Naive thymus-derived CD8-positive, alpha-beta T cell (primary cell): Measurements from ENCODE around the gene LDB1. TPM values are rescaled to one million over a fixed set of nuclear protein-coding genes. Genes with fewer than 3 reads are reported as not detected.
A peak's percentile ranks its signal among the peaks of the same experiment; 100 is the strongest.

ENCODE experiments used
- ATAC-seq, 2 donors: fragments of 150-1000 bp; cut with Tn5 transposase in 1 of 2; sonication (Bioruptor Pico), chemical (Tn5 transposase) in 1 of 2; 1 replicate in 1 of 2; 2 replicates in 1 of 2; pipeline ENCODE4 v1.10.0; 2021; ENCODE audit warnings: mild to moderate bottlenecking in 2 of 2, moderate library complexity in 2 of 2
- POLR2A ChIA-PET: fragments of 350-600 bp; sonication (Branson Sonifier 250); formaldehyde crosslinking; loops from one replicate; lab custom pipeline; 2021; ENCODE audit warnings: antibody characterized with exemption; lab: Charles Lee
- DNase-seq, 10 donors: peaks; one replicate each; pipeline versions ENCODE4 v3.0.0 to v3.0.0-alpha.2; 2020 to 2022
- H3K27ac Mint-ChIP-seq, 10 donors: one replicate each; pipeline ENCODE4 v1.8.0; 2020 to 2022; ENCODE audit warnings: mild to moderate bottlenecking in 10 of 10, mixed read lengths in 10 of 10, moderate library complexity in 4 of 10, inconsistent platforms in 1 of 10
- H3K27me3 Mint-ChIP-seq, 5 donors: one replicate each; pipeline ENCODE4 v1.8.0; 2021 to 2022; ENCODE audit warnings: mixed read lengths in 5 of 5
- H3K36me3 Mint-ChIP-seq, 3 donors: one replicate each; pipeline ENCODE4 v1.8.0; 2020 to 2022; ENCODE audit warnings: mixed read lengths in 3 of 3, mild to moderate bottlenecking in 2 of 3, inconsistent platforms in 1 of 3
- H3K4me1 Mint-ChIP-seq, 4 donors: one replicate each; pipeline ENCODE4 v1.8.0; 2021 to 2022; ENCODE audit warnings: mixed read lengths in 4 of 4
- H3K4me3 Mint-ChIP-seq, 10 donors: one replicate each; pipeline ENCODE4 v1.8.0; 2020 to 2022; ENCODE audit warnings: mild to moderate bottlenecking in 10 of 10, mixed read lengths in 10 of 10, moderate library complexity in 6 of 10, inconsistent platforms in 1 of 10
- H3K9me3 Mint-ChIP-seq, 9 donors: one replicate each; pipeline ENCODE4 v1.8.0; 2020 to 2022; ENCODE audit warnings: mixed read lengths in 9 of 9, mild to moderate bottlenecking in 3 of 9, inconsistent platforms in 1 of 9, moderate library complexity in 1 of 9
- polyA plus RNA-seq, 3 donors: library from polyadenylated mRNA; unstranded; fragments of 300-500 nt; fragmentation: Illumina TruSeq; gene quantifications; one replicate each; pipeline ENCODE4 v1.2.3, GENCODE V29; 2021
- total RNA-seq, 8 experiments: library from RNA in 2 of 8; stranded (reverse) in 2 of 8; gene quantifications; one replicate each; pipeline ENCODE4 v1.2.3 and lab custom pipeline; 2021 to 2026

LDB1 gene
- total and polyA plus RNA-seq, 5 experiments from 2014 or later = 29.2 to 156 (median 45.1) TPM

DNA sequence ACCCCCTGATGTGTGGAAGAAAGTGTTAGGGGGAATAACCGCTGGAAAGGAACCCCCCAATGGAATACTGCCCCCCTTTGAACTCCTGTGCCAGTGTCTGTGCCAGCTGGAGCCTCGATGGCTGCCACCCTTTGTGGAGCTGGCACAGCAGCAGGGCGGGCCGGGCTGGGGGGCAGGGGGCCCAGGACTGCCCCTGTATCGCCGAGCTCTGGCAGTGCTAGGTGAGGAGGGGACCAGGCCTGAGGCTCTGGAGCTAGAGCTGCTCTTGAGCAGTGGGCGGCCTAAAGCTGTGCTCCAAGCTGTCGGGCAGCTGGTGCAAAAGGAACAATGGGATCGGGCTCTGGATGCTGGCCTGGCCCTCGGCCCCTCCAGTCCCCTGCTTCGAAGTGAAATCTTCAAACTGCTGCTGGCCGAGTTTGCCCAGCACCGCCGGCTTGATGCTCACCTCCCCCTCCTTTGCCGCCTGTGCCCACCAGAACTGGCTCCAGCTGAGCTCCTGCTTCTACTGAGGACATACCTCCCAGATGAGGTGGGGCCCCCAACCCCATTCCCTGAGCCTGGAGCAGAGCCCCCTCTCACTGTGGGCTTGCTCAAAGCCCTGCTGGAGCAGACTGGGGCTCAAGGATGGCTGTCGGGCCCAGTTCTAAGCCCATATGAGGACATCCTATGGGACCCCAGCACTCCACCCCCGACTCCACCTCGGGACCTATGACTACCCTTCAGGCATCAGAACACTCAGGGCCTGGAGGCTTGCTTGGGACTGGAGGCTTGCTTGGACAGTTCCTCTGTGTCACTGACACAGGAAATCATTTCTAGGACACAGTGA is 52.9 kb downstream of the LDB1 start:
- H3K4me3 Mint-ChIP-seq = peak overlapping the region in 9 of 10 donors; percentile 7 to 78 (median 60)
- POLR2A ChIA-PET = interaction anchor here (0.6 to 3.9 kb wide), 4 partner anchors 12 to 374 kb away, joined by 3 to 25 read pairs (median 4); partner anchors contain the start of genes ARMH3 and LDB1
- peaks cover 20 to 43% (median 38%) of the 10 kb centered on the region in 4 donors for H3K4me1 Mint-ChIP-seq
- ATAC-seq (no peak), DNase-seq (no peak)
- no peaks in the 10 kb centered on the region for H3K9me3 Mint-ChIP-seq
- H3K36me3 Mint-ChIP-seq = peaks cover 0 to 8% (median 0%) of the 10 kb centered on the region in 3 donors
- peak overlapping the region in 8 of 10 donors; percentile 34 to 94 (median 70) for H3K27ac Mint-ChIP-seq
- no peaks in the 10 kb centered on the region for H3K27me3 Mint-ChIP-seq

DNA sequence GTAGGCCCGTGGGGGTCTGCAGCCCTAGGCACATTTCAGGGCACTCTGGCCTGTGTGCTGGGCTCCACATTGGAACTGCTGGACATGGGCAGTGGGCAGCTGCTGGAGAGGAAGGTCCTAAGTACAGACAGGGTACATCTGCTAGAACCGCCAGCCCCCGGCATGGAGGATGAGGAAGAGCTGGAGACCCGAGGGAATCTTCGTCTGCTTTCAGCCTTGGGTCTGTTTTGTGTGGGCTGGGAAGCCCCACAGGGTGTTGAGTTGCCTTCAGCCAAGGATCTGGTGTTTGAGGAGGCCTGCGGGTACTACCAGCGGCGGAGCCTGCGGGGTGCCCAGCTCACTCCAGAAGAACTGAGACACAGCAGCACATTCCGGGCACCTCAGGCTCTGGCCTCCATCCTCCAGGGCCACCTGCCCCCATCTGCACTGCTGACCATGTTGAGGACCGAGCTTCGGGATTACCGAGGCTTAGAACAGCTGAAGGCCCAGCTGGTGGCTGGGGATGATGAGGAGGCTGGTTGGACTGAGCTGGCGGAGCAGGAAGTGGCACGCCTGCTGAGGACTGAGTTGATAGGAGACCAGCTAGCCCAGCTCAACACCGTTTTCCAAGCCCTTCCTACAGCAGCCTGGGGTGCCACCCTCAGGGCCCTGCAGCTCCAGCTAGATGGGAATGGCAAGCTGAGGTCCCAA is 53.6 kb downstream of the LDB1 start:
- peaks cover 0 to 8% (median 0%) of the 10 kb centered on the region in 3 donors for H3K36me3 Mint-ChIP-seq
- peaks cover 20 to 43% (median 38%) of the 10 kb centered on the region in 4 donors for H3K4me1 Mint-ChIP-seq
- no peaks in the 10 kb centered on the region for H3K27me3 Mint-ChIP-seq
- peak overlapping the region; percentile 78 to 92 (median 88) for H3K4me3 Mint-ChIP-seq
- H3K27ac Mint-ChIP-seq = peak overlapping the region; percentile 81 to 94 (median 90)
- no peak for ATAC-seq
- DNase-seq = no peak
- H3K9me3 Mint-ChIP-seq = no peaks in the 10 kb centered on the region
- POLR2A ChIA-PET = interaction anchor here (0.6 to 3.9 kb wide), 6 partner anchors 11 to 374 kb away, joined by 3 to 25 read pairs (median 4); partner anchors contain the start of genes ARMH3 and LDB1

DNA sequence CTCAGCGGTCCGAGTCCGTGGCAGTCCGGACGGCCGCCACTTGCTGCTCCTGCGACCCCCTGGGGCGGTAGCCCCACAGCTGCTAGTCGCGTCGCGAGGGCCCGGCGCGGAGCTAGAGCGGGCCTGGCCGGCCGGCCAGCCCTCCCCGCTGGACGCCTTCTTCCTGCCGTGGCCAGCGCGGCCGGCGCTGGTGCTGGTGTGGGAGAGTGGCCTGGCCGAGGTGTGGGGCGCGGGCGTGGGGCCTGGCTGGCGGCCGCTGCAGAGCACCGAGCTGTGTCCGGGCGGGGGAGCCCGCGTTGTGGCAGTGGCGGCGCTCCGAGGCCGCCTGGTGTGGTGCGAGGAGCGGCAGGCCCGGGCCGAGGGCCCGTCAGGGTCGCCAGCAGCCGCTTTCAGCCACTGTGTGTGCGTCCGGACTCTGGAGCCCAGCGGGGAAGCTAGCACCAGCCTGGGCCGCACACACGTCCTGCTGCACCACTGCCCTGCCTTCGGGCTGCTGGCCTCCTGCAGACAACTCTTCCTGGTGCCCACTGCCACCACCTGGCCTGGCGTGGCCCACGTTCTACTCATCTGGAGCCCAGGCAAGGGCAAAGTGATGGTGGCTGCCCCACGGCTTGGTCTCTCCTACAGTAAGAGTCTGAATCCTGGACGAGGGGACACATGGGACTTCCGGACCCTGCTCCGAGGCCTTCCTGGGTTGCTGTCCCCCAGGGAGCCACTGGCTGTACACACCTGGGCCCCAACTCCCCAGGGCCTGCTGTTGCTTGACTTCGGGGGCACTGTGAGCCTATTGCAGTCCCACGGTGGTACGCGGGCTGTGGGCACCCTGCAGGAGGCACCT is 54.4 kb downstream of the LDB1 start:
- ATAC-seq (peak; percentile 21 to 23), DNase-seq (peak in 6 of 10 donors; percentile 5 to 27 (median 23))
- H3K4me3 Mint-ChIP-seq = peak overlapping the region; percentile 78 to 92 (median 88)
- peaks cover 18 to 43% (median 38%) of the 10 kb centered on the region in 4 donors for H3K4me1 Mint-ChIP-seq
- POLR2A ChIA-PET = interaction anchor here (0.9 to 3.9 kb wide), 6 partner anchors 10 to 186 kb away, joined by 3 to 25 read pairs (median 4); partner anchors contain the start of gene ARMH3
- H3K9me3 Mint-ChIP-seq = no peaks in the 10 kb centered on the region
- H3K27me3 Mint-ChIP-seq = no peaks in the 10 kb centered on the region
- H3K27ac Mint-ChIP-seq = peak overlapping the region; percentile 81 to 94 (median 90)
- peaks cover 0 to 8% (median 0%) of the 10 kb centered on the region in 3 donors for H3K36me3 Mint-ChIP-seq

DNA sequence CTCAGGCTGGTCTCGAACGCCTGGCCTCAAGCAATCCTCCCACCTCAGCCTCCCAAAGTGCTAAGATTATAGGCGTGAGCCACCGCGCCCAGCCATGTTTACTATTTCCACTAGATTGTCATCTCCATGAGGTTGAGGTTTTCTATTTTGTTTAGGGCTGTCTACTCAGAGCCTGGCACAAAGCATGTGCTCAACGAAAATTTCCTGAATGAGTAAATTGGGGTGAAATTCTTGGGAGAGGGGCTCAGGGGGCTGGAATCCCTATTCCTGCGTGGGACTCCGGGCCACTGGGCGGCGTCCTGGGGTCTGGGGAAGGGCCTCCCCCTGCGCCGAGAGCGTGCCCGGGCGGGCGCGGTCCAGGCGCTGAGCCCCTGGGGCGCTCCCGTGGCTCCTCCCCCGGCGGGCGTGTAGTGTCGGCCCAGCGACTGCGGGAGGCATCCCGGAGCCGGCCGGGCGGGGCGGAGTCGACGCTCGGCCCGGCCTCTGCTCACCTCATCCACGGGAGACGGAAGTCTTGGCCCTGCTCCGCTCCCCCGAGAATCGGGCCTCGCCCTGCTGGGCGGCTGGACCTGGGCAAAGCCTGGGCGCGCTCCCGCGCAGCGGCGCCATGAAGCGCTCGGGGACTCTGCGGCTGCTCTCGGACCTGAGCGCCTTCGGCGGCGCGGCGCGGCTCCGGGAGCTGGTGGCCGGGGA is 55.2 kb downstream of the LDB1 start, which contains the start of gene HPS6:
HPS6 (plus strand) TSS at position 482 of the 693 bp plus-strand sequence; CDS start at position 608, 126 bp downstream.
- peak within 1 kb of the TSS; percentile 88 to 98 (median 96) for H3K27ac Mint-ChIP-seq
- H3K4me1 Mint-ChIP-seq = peaks cover 15 to 43% (median 38%) of the 10 kb centered on the region in 4 donors
- H3K9me3 Mint-ChIP-seq = no peaks in the 10 kb centered on the region
- DNase-seq (peak; percentile 74 to 91 (median 80)), ATAC-seq (peak; percentile 96)
- peaks cover 0 to 8% (median 0%) of the 10 kb centered on the region in 3 donors for H3K36me3 Mint-ChIP-seq
- H3K27me3 Mint-ChIP-seq = no peaks in the 10 kb centered on the region
- POLR2A ChIA-PET = interaction anchor here (0.9 to 3.9 kb wide), 6 partner anchors 9 to 185 kb away, joined by 3 to 25 read pairs (median 4); partner anchors contain the start of gene ARMH3
- H3K4me3 Mint-ChIP-seq = peak within 1 kb of the TSS; percentile 80 to 92 (median 88)

DNA sequence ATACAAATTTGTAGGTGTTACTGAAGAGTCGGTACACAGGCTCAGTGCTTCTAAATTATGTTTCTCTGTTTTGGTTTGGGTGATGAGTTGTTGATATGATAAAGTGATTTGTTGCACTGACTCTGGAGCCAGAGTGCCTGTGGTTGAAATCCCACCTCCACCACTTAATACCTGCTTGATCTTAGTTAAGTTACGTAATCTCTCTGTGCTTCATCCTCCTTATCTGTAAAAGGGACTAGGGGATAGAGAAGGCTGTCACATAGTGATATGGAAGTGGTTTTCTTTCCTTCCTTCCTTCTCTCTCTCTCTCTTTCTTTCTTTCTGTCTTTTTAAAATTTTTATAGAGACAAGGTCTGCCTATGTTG is 55.7 kb downstream of the LDB1 start:
- Mint-ChIP-seq H3K4me1 (peaks cover 15 to 41% (median 37%) of the 10 kb centered on the region in 4 donors), H3K27me3 (no peaks in the 10 kb centered on the region), H3K27ac (peak overlapping the region; percentile 88 to 98 (median 96)), H3K9me3 (no peaks in the 10 kb centered on the region), H3K4me3 (peak overlapping the region; percentile 80 to 90 (median 88)), H3K36me3 (peaks cover 0 to 6% (median 0%) of the 10 kb centered on the region in 3 donors)
- ATAC-seq (no peak), DNase-seq (no peak)
- POLR2A ChIA-PET = interaction anchor here (1.4 to 3.9 kb wide), 2 partner anchors 9 to 11 kb away, joined by 7 to 25 read pairs; partner anchors contain the start of gene ARMH3

DNA sequence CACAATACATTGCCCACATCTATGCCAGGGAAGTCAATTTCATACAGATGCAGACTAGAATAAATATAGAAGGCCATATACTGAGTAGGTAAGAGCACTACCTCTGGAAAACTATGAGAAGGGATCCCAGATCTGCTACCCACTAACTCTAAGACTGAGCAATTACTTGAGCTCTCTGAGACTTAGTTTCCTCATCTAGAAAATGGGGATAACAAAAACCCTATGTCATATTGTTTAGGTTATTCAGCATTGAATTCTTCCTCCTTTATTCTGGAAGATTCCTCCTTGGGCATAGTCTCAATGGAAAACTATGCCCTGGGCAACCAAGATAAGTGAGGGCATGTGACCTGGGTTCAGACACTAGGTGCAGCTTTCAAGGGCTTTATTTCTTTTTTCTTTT is 60.2 kb downstream of the LDB1 start:
- no peak overlapping the region for H3K27ac Mint-ChIP-seq
- H3K4me3 Mint-ChIP-seq = no peak overlapping the region
- no peaks in the 10 kb centered on the region for H3K9me3 Mint-ChIP-seq
- ATAC-seq (no peak), DNase-seq (no peak)
- H3K36me3 Mint-ChIP-seq = no peaks in the 10 kb centered on the region
- no peaks in the 10 kb centered on the region for H3K27me3 Mint-ChIP-seq
- H3K4me1 Mint-ChIP-seq = peaks cover 14 to 22% (median 20%) of the 10 kb centered on the region in 4 donors
- POLR2A ChIA-PET = no interaction called here

Other genes starting within 250 kb of the LDB1 start
- 10 to 100 TPM; 29.9 to 30.2 TPM for gene ARMH3, start 64.2 kb downstream of the LDB1 start, total RNA-seq
- gene ARMH3, start 64.2 kb downstream of the LDB1 start, polyA plus RNA-seq = 10 to 100 TPM; 19.9 to 23.1 (median 21.7) TPM
- gene HPS6, start 55.0 kb downstream of the LDB1 start, total RNA-seq = 10 to 100 TPM; 21.2 to 22.0 TPM
- gene HPS6, start 55.0 kb downstream of the LDB1 start, polyA plus RNA-seq = 10 to 100 TPM; 14.6 to 22.0 (median 16.8) TPM
- gene PPRC1, start 12.7 kb upstream of the LDB1 start, total RNA-seq = 10 to 100 TPM; 42.4 to 45.1 TPM
- gene PPRC1, start 12.7 kb upstream of the LDB1 start, polyA plus RNA-seq = 10 to 100 TPM in 2 of 3 donors, 1 to 10 TPM in 1; 6.2 to 23.7 (median 13.5) TPM
- 10 to 100 TPM; 64.0 to 71.2 TPM for gene NOLC1, start 32.0 kb upstream of the LDB1 start, total RNA-seq
- 10 to 100 TPM; 44.1 to 87.9 (median 74.0) TPM for gene NOLC1, start 32.0 kb upstream of the LDB1 start, polyA plus RNA-seq
- not detected for gene ELOVL3, start 105.9 kb upstream of the LDB1 start, total RNA-seq
- not detected for gene ELOVL3, start 105.9 kb upstream of the LDB1 start, polyA plus RNA-seq
- not detected for gene PITX3, start 121.1 kb upstream of the LDB1 start, total RNA-seq
- not detected for gene PITX3, start 121.1 kb upstream of the LDB1 start, polyA plus RNA-seq
- gene GBF1, start 125.2 kb upstream of the LDB1 start, total RNA-seq = 10 to 100 TPM; 36.9 to 41.0 TPM
- gene GBF1, start 125.2 kb upstream of the LDB1 start, polyA plus RNA-seq = 10 to 100 TPM in 2 of 3 donors, 1 to 10 TPM in 1; 6.3 to 17.1 (median 10.7) TPM